NCI-H2196 treated with DMSO at 0.1 percent for 48 hours (cell line): ENCODE data around the gene DOCK4.

Experiments used
- DNase-seq: peaks from one replicate; lab custom pipeline; 2025; ENCODE audit not compliant: unreplicated experiment; lab: John Stamatoyannopoulos, UW

DOCK4 gene

GRCh38 chr7:111867348-111867931, 338.8 kb downstream of the DOCK4 start:
- no peak for DNase-seq

GRCh38 chr7:111866787-111867186, 339.4 kb downstream of the DOCK4 start:
- no peak for DNase-seq

GRCh38 chr7:111865430-111865829, 340.8 kb downstream of the DOCK4 start:
- DNase-seq: no peak

- DNase-seq: no peak
These were observed 341.8 kb downstream of the DOCK4 start for GRCh38 chr7:111864291-111864976.

GRCh38 chr7:111863269-111863668, 342.9 kb downstream of the DOCK4 start:
- no peak for DNase-seq

- no peak for DNase-seq
These were observed 346.0 kb downstream of the DOCK4 start for GRCh38 chr7:111860248-111860647.

- DNase-seq: no peak
These were observed 347.9 kb downstream of the DOCK4 start for GRCh38 chr7:111858331-111858730.

- DNase-seq: no peak
These were observed 350.4 kb downstream of the DOCK4 start for GRCh38 chr7:111855842-111856227.

GRCh38 chr7:111855161-111855841, 350.9 kb downstream of the DOCK4 start:
- DNase-seq: peak; percentile 23

GRCh38 chr7:111853201-111853990, 352.8 kb downstream of the DOCK4 start:
- no peak for DNase-seq

GRCh38 chr7:111852081-111852480, 354.1 kb downstream of the DOCK4 start:
- DNase-seq: no peak

GRCh38 chr7:111846898-111847297, 359.3 kb downstream of the DOCK4 start:
- no peak for DNase-seq

- DNase-seq: no peak
These were observed 360.3 kb downstream of the DOCK4 start for GRCh38 chr7:111845853-111846252.

- no peak for DNase-seq
These were observed 361.1 kb downstream of the DOCK4 start for GRCh38 chr7:111844904-111845671.

GRCh38 chr7:111842491-111842890, 363.7 kb downstream of the DOCK4 start:
- no peak for DNase-seq

GRCh38 chr7:111841596-111842205, 364.5 kb downstream of the DOCK4 start:
- DNase-seq: no peak

GRCh38 chr7:111840528-111840927, 365.7 kb downstream of the DOCK4 start:
- DNase-seq: no peak

- DNase-seq: no peak
These were observed 366.9 kb downstream of the DOCK4 start for GRCh38 chr7:111839261-111839660.

- no peak for DNase-seq
These were observed 369.6 kb downstream of the DOCK4 start for GRCh38 chr7:111836592-111836991.

- no peak for DNase-seq
These were observed 371.1 kb downstream of the DOCK4 start for GRCh38 chr7:111835066-111835465.
